PC-9 (cell line): Measurements from ENCODE around the gene PRKACB. TPM values are rescaled to one million over a fixed set of nuclear protein-coding genes. Genes with fewer than 3 reads are reported as not detected.

Experiments
- BruUV-seq: library from RNA; stranded (reverse); fragments of 400-500 nt; replicated peaks from 2 replicates; lab custom pipeline; 2021; lab: Mats Ljungman, UMichigan
- CTCF ChIA-PET: fragments of 300-600 bp; sonication (Branson Sonifier 250); formaldehyde crosslinking; loops from one replicate; lab custom pipeline; 2022; ENCODE audit warnings: antibody characterized with exemption; lab: Charles Lee
- POLR2A ChIA-PET: fragments of 300-600 bp; sonication (Branson Sonifier 250); formaldehyde crosslinking; loops from one replicate; lab custom pipeline; 2022; ENCODE audit warnings: antibody characterized with exemption; ENCODE audit not compliant: unreplicated experiment; lab: Charles Lee
- DNase-seq, 2 experiments: peaks; one replicate each; pipeline versions ENCODE4 v3.0.0 to v3.0.0-alpha.2; 2015 to 2022; ENCODE audit warnings: mixed read lengths in 1 of 2
- H2AFZ ChIP-seq: fragments of 200-600 bp; sonication (generic); 2 replicates; pipeline ENCODE4 v1.8.1; 2017; ENCODE audit warnings: antibody characterized with exemption
- H3F3A ChIP-seq: fragments of 200-600 bp; sonication (generic); 2 replicates; pipeline ENCODE4 v1.8.1; 2017; ENCODE audit warnings: antibody characterized with exemption, mild to moderate bottlenecking, low read depth; ENCODE audit not compliant: insufficient read depth
- H3K27ac ChIP-seq: fragments of 200-600 bp; sonication (generic); 2 replicates; pipeline ENCODE4 v1.6.1; 2016; ENCODE audit warnings: mixed run types
- H3K27me3 ChIP-seq: fragments of 200-600 bp; sonication (generic); 2 replicates; pipeline ENCODE4 v1.6.1; 2016; ENCODE audit warnings: low read depth, mixed run types; ENCODE audit not compliant: insufficient read depth
- H3K36me3 ChIP-seq: fragments of 200-600 bp; sonication (generic); 2 replicates; pipeline ENCODE4 v1.6.1; 2016; ENCODE audit warnings: low read depth, mixed run types
- H3K4me1 ChIP-seq: fragments of 200-600 bp; sonication (generic); replicated peaks from 2 replicates; pipeline ENCODE4 v1.6.1; 2016; ENCODE audit warnings: mixed run types; ENCODE audit not compliant: insufficient read depth
- H3K4me2 ChIP-seq: fragments of 200-600 bp; sonication (generic); 2 replicates; pipeline ENCODE4 v1.6.1; 2017; ENCODE audit warnings: mixed run types
- H3K4me3 ChIP-seq: fragments of 200-600 bp; sonication (generic); 2 replicates; pipeline ENCODE4 v1.6.1; 2016; ENCODE audit warnings: mixed run types
- H3K79me2 ChIP-seq: fragments of 200-600 bp; sonication (generic); 2 replicates; pipeline ENCODE4 v1.6.1; 2017; ENCODE audit warnings: low read depth, mixed run types
- H3K9me2 ChIP-seq: fragments of 200-600 bp; sonication (generic); 2 replicates; pipeline ENCODE4 v1.8.1; 2017; ENCODE audit warnings: mild to moderate bottlenecking; ENCODE audit not compliant: insufficient read depth
- H3K9me3 ChIP-seq: fragments of 200-600 bp; sonication (generic); 2 replicates; pipeline ENCODE4 v1.8.1; 2016; ENCODE audit warnings: low read depth; ENCODE audit not compliant: insufficient read depth
- H4K20me1 ChIP-seq: fragments of 200-600 bp; sonication (generic); 2 replicates; pipeline ENCODE4 v1.8.1; 2017; ENCODE audit not compliant: insufficient read depth
- CTCF ChIP-seq: fragments of 200-600 bp; sonication (generic); conservative IDR thresholded peaks from 2 replicates; pipeline ENCODE4 v1.6.1; 2017; ENCODE audit warnings: mixed run types, antibody characterized with exemption, mild to moderate bottlenecking, moderate library complexity
- EZH2 ChIP-seq: fragments of 200-600 bp; sonication (generic); IDR thresholded peaks from 2 replicates; pipeline ENCODE4 v1.8.0; 2017; ENCODE audit warnings: antibody characterized with exemption, low read depth
- intact Hi-C: fragments of 100-400 bp; cut with micrococcal nuclease; formaldehyde crosslinking; loops from one replicate; pipeline ENCODE4 v1.10.0; 2022; ENCODE audit not compliant: unreplicated experiment
- total RNA-seq: library from RNA; stranded (reverse); gene quantifications from 2 replicates; pipeline ENCODE4 v1.2.3, GENCODE V29; 2021

PRKACB gene
- total RNA-seq, 1 experiment from 2014 or later: 16.7 TPM

GRCh38 chr1:84265867-84266266, 121.8 kb downstream of the PRKACB start:
- H3K27ac ChIP-seq: no peak overlapping the region
- TF ChIP-seq CTCF: no peak
- no peak for TF ChIP-seq EZH2
- H3K36me3 ChIP-seq: no peaks in the 10 kb centered on the region
- H3K4me3 ChIP-seq: no peak overlapping the region
- no peak for DNase-seq
- H3K4me1 ChIP-seq: peaks cover 35% of the 10 kb centered on the region
- no peaks in the 10 kb centered on the region for H3K9me2 ChIP-seq
- BruUV-seq: no TSS peak
- no peaks in the 10 kb centered on the region for H3K27me3 ChIP-seq
- no peak overlapping the region for H2AFZ ChIP-seq
- no peak overlapping the region for H3K4me2 ChIP-seq
- intact Hi-C loops: no loop called here
- H3K79me2 ChIP-seq: no peaks in the 10 kb centered on the region
- CTCF ChIA-PET: no interaction called here
- POLR2A ChIA-PET: no interaction called here
- no peaks in the 10 kb centered on the region for H4K20me1 ChIP-seq
- no peaks in the 10 kb centered on the region for H3K9me3 ChIP-seq
- H3F3A ChIP-seq: peaks cover 12% of the 10 kb centered on the region; the same call in 1 of the 2 replicates

DNA sequence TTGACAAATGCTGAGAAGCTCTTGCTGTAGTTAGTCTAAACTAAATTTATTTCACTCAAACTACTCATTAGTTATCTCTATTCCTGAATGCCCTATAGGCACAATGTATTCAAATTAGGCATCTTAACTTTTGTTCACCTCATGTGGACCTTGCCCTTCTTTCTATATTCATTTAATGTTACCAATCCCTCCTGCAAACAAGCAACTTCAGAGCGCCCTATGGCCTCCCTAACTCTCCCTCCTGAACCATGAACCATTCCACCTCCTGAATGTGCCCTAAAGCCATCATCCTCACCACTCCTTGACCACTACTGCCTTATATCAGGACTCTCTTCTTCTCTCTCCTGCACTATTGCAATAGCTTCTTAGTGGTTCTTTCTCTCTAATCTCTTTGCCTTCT, 122.7 kb downstream of the PRKACB start:
- CTCF ChIA-PET: no interaction called here
- Histone ChIP-seq H3K4me2 (no peak overlapping the region), H3K9me2 (no peaks in the 10 kb centered on the region), H3K4me1 (peaks cover 35% of the 10 kb centered on the region), H3K79me2 (no peaks in the 10 kb centered on the region), H3K4me3 (no peak overlapping the region), H3K9me3 (no peaks in the 10 kb centered on the region), H3K27me3 (no peaks in the 10 kb centered on the region), H2AFZ (no peak overlapping the region), H3K36me3 (no peaks in the 10 kb centered on the region), H4K20me1 (no peaks in the 10 kb centered on the region), H3K27ac (no peak overlapping the region), H3F3A (peaks cover 9% of the 10 kb centered on the region; the same call in 1 of the 2 replicates)
- TF ChIP-seq CTCF (no peak), EZH2 (no peak)
- no TSS peak for BruUV-seq
- intact Hi-C loops: no loop called here
- no peak for DNase-seq
- POLR2A ChIA-PET: no interaction called here

DNA sequence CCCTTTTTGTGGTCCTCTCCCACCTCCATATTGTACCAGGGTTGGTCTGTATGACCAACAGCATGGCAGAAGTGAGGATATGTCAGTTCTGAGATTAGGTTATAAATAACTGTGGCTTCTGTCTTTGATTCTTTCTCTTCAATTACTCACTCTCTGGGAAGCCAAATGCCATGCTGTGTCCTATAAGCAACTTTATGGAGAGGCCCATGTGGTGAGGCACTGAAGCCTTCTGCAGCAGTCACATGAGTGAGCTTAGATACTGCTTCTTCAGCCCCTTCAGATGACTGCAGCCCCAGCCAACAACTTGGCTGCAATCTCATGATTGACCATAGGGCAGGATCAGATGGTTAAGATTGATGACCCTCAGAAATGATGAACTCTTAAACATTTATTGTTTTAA, 123.4 kb downstream of the PRKACB start:
- TF ChIP-seq EZH2 (no peak), CTCF (no peak)
- H3K4me1 ChIP-seq: peaks cover 40% of the 10 kb centered on the region
- CTCF ChIA-PET: no interaction called here
- BruUV-seq: no TSS peak
- H3K9me3 ChIP-seq: no peaks in the 10 kb centered on the region
- POLR2A ChIA-PET: no interaction called here
- H3K36me3 ChIP-seq: no peaks in the 10 kb centered on the region
- H3K27ac ChIP-seq: no peak overlapping the region
- H3K27me3 ChIP-seq: no peaks in the 10 kb centered on the region
- H3K79me2 ChIP-seq: no peaks in the 10 kb centered on the region
- H4K20me1 ChIP-seq: no peaks in the 10 kb centered on the region
- no peaks in the 10 kb centered on the region for H3K9me2 ChIP-seq
- no peak overlapping the region for H2AFZ ChIP-seq
- intact Hi-C loops: no loop called here
- no peak for DNase-seq
- H3K4me3 ChIP-seq: no peak overlapping the region
- peaks cover 7% of the 10 kb centered on the region; the same call in 1 of the 2 replicates for H3F3A ChIP-seq
- no peak overlapping the region for H3K4me2 ChIP-seq
